Activated CD8-positive, alpha-beta T cell treated with anti-CD3 and anti-CD28 coated beads for 36 hours (primary cell): ENCODE results near the gene MCEE. TPM values are rescaled to one million over a fixed set of nuclear protein-coding genes. Genes with fewer than 3 reads are reported as not detected.

Source experiments
- ATAC-seq: fragments of 200-7000 bp; cut with Tn5 transposase; one replicate; pipeline ENCODE4 v1.10.0; 2021; ENCODE audit warnings: mild to moderate bottlenecking, moderate library complexity
- CTCF ChIA-PET: fragments of 350-600 bp; sonication (Branson Sonifier 250); formaldehyde crosslinking; loops from one replicate; lab custom pipeline; 2021; ENCODE audit warnings: antibody characterized with exemption; lab: Charles Lee
- POLR2A ChIA-PET: fragments of 350-600 bp; sonication (Branson Sonifier 250); formaldehyde crosslinking; loops from one replicate; lab custom pipeline; 2021; ENCODE audit warnings: antibody characterized with exemption; lab: Charles Lee
- DNase-seq: peaks from one replicate; pipeline ENCODE4 v3.0.0-alpha.2; 2020
- H3K27ac Mint-ChIP-seq: one replicate; pipeline ENCODE4 v1.8.0; 2021; ENCODE audit warnings: mild to moderate bottlenecking, mixed read lengths
- H3K27me3 Mint-ChIP-seq: one replicate; pipeline ENCODE4 v1.8.0; 2021; ENCODE audit warnings: mixed read lengths
- H3K36me3 Mint-ChIP-seq: one replicate; pipeline ENCODE4 v1.8.0; 2021; ENCODE audit warnings: low read depth, mixed read lengths
- H3K4me1 Mint-ChIP-seq: one replicate; pipeline ENCODE4 v1.8.0; 2021; ENCODE audit warnings: low read depth, mixed read lengths
- H3K4me3 Mint-ChIP-seq: one replicate; pipeline ENCODE4 v1.8.0; 2021; ENCODE audit warnings: mild to moderate bottlenecking, moderate library complexity, mixed read lengths
- H3K9me3 Mint-ChIP-seq: one replicate; pipeline ENCODE4 v1.8.0; 2021; ENCODE audit warnings: mixed read lengths
- intact Hi-C: fragments of 100-400 bp; cut with micrococcal nuclease; formaldehyde crosslinking; loops from one replicate; pipeline ENCODE4 v1.10.0; 2022
- total RNA-seq, 2 experiments: library from RNA; stranded (reverse); gene quantifications; one replicate each; pipeline ENCODE4 v1.2.3, GENCODE V29; 2021
- TF ChIP-seq, protein P1 (sequence below): fragments of 200-600 bp; IDR thresholded peaks from one replicate; pipeline ENCODE4 v1.8.0; 2022; ENCODE audit warnings: antibody characterized with exemption, mild to moderate bottlenecking

MCEE gene
- total RNA-seq, 2 experiments from 2014 or later: 13.8 to 14.0 TPM

DNA sequence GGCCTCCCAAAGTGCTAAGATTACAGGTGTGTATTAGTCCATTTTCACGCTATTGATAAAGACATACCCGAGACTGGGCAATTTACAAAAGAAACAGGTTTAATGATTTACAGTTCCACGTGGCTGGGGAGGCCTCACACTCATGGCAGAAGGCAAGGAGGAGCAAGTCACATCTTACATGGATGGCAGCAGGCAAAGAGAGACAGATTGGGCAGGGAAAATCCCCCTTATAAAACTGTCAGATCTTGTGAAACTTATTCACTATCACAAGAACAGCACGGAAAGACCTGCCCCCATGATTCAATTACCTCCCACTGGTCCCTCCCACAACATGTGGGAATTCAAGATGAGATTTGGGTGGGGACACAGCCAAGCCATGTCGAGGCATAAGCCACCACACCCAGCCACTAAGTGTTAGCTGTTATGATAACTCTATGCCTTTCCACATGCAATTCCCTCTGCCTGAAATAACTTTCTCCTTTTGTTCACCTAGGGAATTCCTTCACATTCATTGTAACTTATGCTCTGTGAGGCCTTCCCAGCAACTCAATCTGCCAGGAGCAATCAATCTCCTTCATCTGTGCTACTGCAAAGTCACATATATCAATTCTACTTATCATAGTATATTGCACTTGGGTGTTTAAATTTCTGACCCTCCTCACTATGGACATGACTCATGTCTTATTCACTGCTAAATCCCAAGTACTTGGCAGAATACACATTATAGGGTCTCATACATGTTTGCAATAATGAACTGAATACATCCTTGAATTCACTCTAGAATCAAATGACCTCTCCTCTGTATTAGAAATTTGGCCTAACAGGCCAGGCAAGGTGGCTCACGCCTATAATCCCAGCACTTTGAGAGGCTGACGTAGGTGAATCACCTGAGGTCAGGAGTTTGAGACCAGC, 7.4 kb downstream of the MCEE start:
- no peak overlapping the region for H3K27ac Mint-ChIP-seq
- peaks cover 20% of the 10 kb centered on the region for H3K36me3 Mint-ChIP-seq
- H3K4me1 Mint-ChIP-seq: peaks cover 8% of the 10 kb centered on the region
- no peak overlapping the region for H3K4me3 Mint-ChIP-seq
- POLR2A ChIA-PET: interaction anchor here (2.5 kb wide), 1 partner anchor 8 kb away, joined by 9 read pairs; the partner anchor contains the start of gene MPHOSPH10
- H3K27me3 Mint-ChIP-seq: no peaks in the 10 kb centered on the region
- no peaks in the 10 kb centered on the region for H3K9me3 Mint-ChIP-seq
- DNase-seq (no peak), ATAC-seq (no peak)
- intact Hi-C loops: no loop called here
- CTCF ChIA-PET: interaction anchor here (1.4 to 3.6 kb wide), 2 partner anchors 7 to 22 kb away, joined by 6 to 21 read pairs; partner anchors contain the start of genes MCEE and MPHOSPH10
- TF ChIP-seq, protein P1, sequence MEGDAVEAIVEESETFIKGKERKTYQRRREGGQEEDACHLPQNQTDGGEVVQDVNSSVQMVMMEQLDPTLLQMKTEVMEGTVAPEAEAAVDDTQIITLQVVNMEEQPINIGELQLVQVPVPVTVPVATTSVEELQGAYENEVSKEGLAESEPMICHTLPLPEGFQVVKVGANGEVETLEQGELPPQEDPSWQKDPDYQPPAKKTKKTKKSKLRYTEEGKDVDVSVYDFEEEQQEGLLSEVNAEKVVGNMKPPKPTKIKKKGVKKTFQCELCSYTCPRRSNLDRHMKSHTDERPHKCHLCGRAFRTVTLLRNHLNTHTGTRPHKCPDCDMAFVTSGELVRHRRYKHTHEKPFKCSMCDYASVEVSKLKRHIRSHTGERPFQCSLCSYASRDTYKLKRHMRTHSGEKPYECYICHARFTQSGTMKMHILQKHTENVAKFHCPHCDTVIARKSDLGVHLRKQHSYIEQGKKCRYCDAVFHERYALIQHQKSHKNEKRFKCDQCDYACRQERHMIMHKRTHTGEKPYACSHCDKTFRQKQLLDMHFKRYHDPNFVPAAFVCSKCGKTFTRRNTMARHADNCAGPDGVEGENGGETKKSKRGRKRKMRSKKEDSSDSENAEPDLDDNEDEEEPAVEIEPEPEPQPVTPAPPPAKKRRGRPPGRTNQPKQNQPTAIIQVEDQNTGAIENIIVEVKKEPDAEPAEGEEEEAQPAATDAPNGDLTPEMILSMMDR: no peak

DNA sequence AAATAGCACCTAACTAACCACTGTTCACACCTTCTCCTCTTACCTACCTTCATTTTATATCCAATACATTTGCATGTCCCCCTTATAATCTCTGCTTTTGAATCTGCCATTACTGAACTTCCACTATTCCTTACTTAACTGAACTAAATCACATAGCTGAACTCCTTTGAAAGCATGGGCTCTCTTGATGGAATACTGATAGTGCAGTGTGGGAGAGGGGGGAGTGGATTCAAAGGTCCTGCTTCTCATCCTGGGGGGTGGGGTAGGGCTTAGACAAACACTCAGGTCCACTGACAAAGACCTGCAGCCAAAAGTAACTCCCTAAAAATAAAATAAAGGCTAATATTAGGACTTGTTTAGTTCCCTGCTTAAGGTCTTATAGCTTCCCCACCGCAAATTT, 8.6 kb downstream of the MCEE start:
- H3K4me3 Mint-ChIP-seq: no peak overlapping the region
- CTCF ChIA-PET: interaction anchor here (1.4 to 3.6 kb wide), 2 partner anchors 9 to 21 kb away, joined by 6 to 21 read pairs; partner anchors contain the start of genes MCEE and MPHOSPH10
- peaks cover 4% of the 10 kb centered on the region for H3K4me1 Mint-ChIP-seq
- POLR2A ChIA-PET: interaction anchor here (2.5 kb wide), 1 partner anchor 9 kb away, joined by 9 read pairs; the partner anchor contains the start of gene MPHOSPH10
- H3K9me3 Mint-ChIP-seq: no peaks in the 10 kb centered on the region
- H3K36me3 Mint-ChIP-seq: peaks cover 20% of the 10 kb centered on the region
- intact Hi-C loops: no loop called here
- TF ChIP-seq, protein P1: no peak
- DNase-seq (no peak), ATAC-seq (no peak)
- H3K27me3 Mint-ChIP-seq: no peaks in the 10 kb centered on the region
- no peak overlapping the region for H3K27ac Mint-ChIP-seq

DNA sequence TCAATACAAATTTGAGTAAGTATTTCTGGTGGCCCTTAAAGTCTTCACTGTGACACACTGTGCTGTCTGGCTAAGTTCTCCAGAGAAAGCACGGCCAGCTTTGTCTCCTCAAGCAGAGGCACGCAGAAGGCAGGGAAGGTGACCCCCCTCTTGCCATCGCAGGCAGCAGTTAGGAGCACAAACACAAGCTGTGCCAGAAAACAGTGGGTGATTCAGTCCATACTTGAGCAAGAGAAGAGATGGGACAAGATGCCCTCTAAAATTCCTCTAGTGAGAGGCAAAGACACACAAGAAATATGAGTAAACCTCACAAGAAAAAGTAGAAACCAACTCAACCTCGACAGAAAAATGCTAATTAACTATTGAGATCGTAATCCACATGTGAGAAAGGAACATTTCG, 9.8 kb downstream of the MCEE start:
- TF ChIP-seq, protein P1: no peak
- POLR2A ChIA-PET: interaction anchor here (1.3 to 2.5 kb wide), 3 partner anchors 9 to 11 kb away, joined by 3 to 9 read pairs (median 5); partner anchors contain the start of genes MCEE and MPHOSPH10
- Mint-ChIP-seq H3K4me1 (peaks cover 1% of the 10 kb centered on the region), H3K9me3 (no peaks in the 10 kb centered on the region), H3K27me3 (no peaks in the 10 kb centered on the region), H3K4me3 (no peak overlapping the region), H3K27ac (no peak overlapping the region), H3K36me3 (peaks cover 18% of the 10 kb centered on the region)
- intact Hi-C loops: no loop called here
- CTCF ChIA-PET: interaction anchor here (0.5 to 3.6 kb wide), 3 partner anchors 20 to 35 kb away, joined by 3 to 21 read pairs (median 3); no protein-coding TSS in a partner anchor
- DNase-seq (no peak), ATAC-seq (no peak)

DNA sequence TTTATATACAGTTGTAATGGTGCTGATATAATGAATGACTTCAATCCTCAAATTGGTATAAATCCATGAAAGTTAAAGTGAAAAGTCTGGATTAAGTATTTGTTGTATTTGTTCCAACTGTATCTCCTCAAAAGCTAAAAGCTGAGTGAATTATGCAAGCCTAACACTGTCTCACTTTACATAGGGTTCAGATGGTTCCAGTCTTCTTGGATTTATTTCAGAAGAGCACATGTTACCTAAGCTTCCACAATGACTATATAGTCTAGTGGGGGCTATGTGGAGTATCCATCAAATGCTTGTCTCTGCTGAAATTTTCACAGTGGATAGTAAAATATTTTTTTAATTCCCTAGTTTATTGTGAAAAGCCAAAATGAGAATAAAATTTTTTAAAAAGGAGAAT, 13.0 kb downstream of the MCEE start:
- TF ChIP-seq, protein P1: no peak
- Mint-ChIP-seq H3K27me3 (no peaks in the 10 kb centered on the region), H3K36me3 (peaks cover 17% of the 10 kb centered on the region), H3K9me3 (no peaks in the 10 kb centered on the region), H3K4me1 (no peaks in the 10 kb centered on the region), H3K27ac (no peak overlapping the region), H3K4me3 (no peak overlapping the region)
- POLR2A ChIA-PET: no interaction called here
- no peak for ATAC-seq
- intact Hi-C loops: no loop called here
- CTCF ChIA-PET: interaction anchor here (0.8 to 0.9 kb wide), 2 partner anchors 10 to 16 kb away, joined by 4 read pairs; no protein-coding TSS in a partner anchor
- no peak for DNase-seq
